IMR-90 (cell line): ENCODE measurements around the gene CDH23. TPM values are rescaled to one million over a fixed set of nuclear protein-coding genes. Genes with fewer than 3 reads are reported as not detected.

Experiments
- ATAC-seq: fragments of 200-7000 bp; cut with Tn5 transposase; 2 replicates; pipeline ENCODE4 v1.9.1; 2020; ENCODE audit warnings: low read depth, mild to moderate bottlenecking, moderate library complexity
- BruUV-seq: library from RNA; stranded (reverse); fragments of 400-500 nt; replicated peaks from 2 replicates; lab custom pipeline; 2021; lab: Mats Ljungman, UMichigan
- CTCF ChIA-PET: fragments of 300-600 bp; formaldehyde crosslinking; extraction: SDS; loops from one replicate; lab custom pipeline; 2021; ENCODE audit warnings: antibody characterized with exemption; lab: Yijun Ruan, JAX
- POLR2A ChIA-PET: fragments of 300-600 bp; sonication (Branson Sonifier 250); formaldehyde crosslinking; loops from one replicate; lab custom pipeline; 2022; ENCODE audit warnings: antibody characterized with exemption; ENCODE audit not compliant: unreplicated experiment; lab: Charles Lee
- DNase-seq: peaks from one replicate; pipeline ENCODE4 v3.0.0; 2013
- H2AFZ ChIP-seq: replicated peaks from 2 replicates; pipeline ENCODE3; 2013; ENCODE audit warnings: low read length, mild to moderate bottlenecking; ENCODE audit not compliant: poor library complexity
- H2AK5ac ChIP-seq: 2 replicates; pipeline ENCODE4 v1.6.1; 2013; ENCODE audit warnings: low read depth, low read length, inconsistent platforms
- H2AK9ac ChIP-seq: replicated peaks from 2 replicates; pipeline ENCODE3; 2013; ENCODE audit warnings: mild to moderate bottlenecking, low read depth, low read length, moderate library complexity; ENCODE audit not compliant: poor library complexity
- H2BK120ac ChIP-seq: 2 replicates; pipeline ENCODE4 v1.6.1; 2013; ENCODE audit warnings: low read depth, low read length, inconsistent platforms
- H2BK15ac ChIP-seq: 3 replicates; pipeline ENCODE4 v1.6.1; 2013; ENCODE audit warnings: low read depth, low read length, inconsistent platforms
- H2BK20ac ChIP-seq: 2 replicates; pipeline ENCODE4 v1.6.1; 2013; ENCODE audit warnings: low read depth, mild to moderate bottlenecking, inconsistent platforms, low read length, moderate library complexity
- H2BK5ac ChIP-seq: 2 replicates; pipeline ENCODE4 v1.6.1; 2013; ENCODE audit warnings: mild to moderate bottlenecking, low read depth, low read length, inconsistent platforms; ENCODE audit not compliant: poor library complexity, severe bottlenecking
- H3K14ac ChIP-seq: replicated peaks from 2 replicates; pipeline ENCODE4 v1.6.1; 2013; ENCODE audit warnings: low read depth, low read length, inconsistent platforms
- H3K18ac ChIP-seq: 2 replicates; pipeline ENCODE4 v1.6.1; 2013; ENCODE audit warnings: low read depth, low read length, control low read depth
- H3K23ac ChIP-seq: 2 replicates; pipeline ENCODE4 v1.6.1; 2013; ENCODE audit warnings: low read depth, low read length, inconsistent platforms
- H3K27ac ChIP-seq: 2 replicates; pipeline ENCODE4 v1.5.1; 2013; ENCODE audit warnings: mild to moderate bottlenecking, control low read depth, low read length; ENCODE audit not compliant: insufficient read depth
- H3K27me3 ChIP-seq: 2 replicates; pipeline ENCODE4 v1.6.1; 2013; ENCODE audit warnings: low read length; ENCODE audit not compliant: control insufficient read depth, insufficient read depth
- H3K36me3 ChIP-seq: 2 replicates; pipeline ENCODE4 v1.6.1; 2013; ENCODE audit warnings: low read length, mixed read lengths; ENCODE audit not compliant: control insufficient read depth, insufficient read depth
- H3K4ac ChIP-seq: 2 replicates; pipeline ENCODE4 v1.6.1; 2013; ENCODE audit warnings: low read depth, low read length, inconsistent platforms
- H3K4me1 ChIP-seq: 2 replicates; pipeline ENCODE4 v1.6.1; 2013; ENCODE audit warnings: low read length, mixed read lengths; ENCODE audit not compliant: control insufficient read depth, insufficient read depth
- H3K4me2 ChIP-seq: 2 replicates; pipeline ENCODE4 v1.6.1; 2013; ENCODE audit warnings: low read depth, mild to moderate bottlenecking, control low read depth, low read length, moderate library complexity
- H3K4me3 ChIP-seq: 2 replicates; pipeline ENCODE4 v1.5.1; 2013; ENCODE audit warnings: low read depth, mild to moderate bottlenecking, control low read depth, low read length, moderate library complexity; ENCODE audit not compliant: insufficient read depth
- H3K56ac ChIP-seq: 2 replicates; pipeline ENCODE4 v1.6.1; 2013; ENCODE audit warnings: low read length, inconsistent platforms; ENCODE audit not compliant: insufficient read depth; ENCODE audit errors: extremely low read depth
- H3K79me1 ChIP-seq, 2 experiments: 2 replicates each; pipeline ENCODE4 v1.6.1; 2013; ENCODE audit warnings: low read length in 2 of 2, inconsistent platforms in 1 of 2, low read depth in 1 of 2
- H3K9ac ChIP-seq: 2 replicates; pipeline ENCODE4 v1.6.1; 2013; ENCODE audit warnings: low read depth, low read length, control low read depth
- H3K9me1 ChIP-seq: 2 replicates; pipeline ENCODE4 v1.6.1; 2013; ENCODE audit warnings: low read length, inconsistent platforms; ENCODE audit not compliant: insufficient read depth
- H3K9me3 ChIP-seq: 2 replicates; pipeline ENCODE4 v1.6.1; 2013; ENCODE audit warnings: low read length; ENCODE audit not compliant: control insufficient read depth, insufficient read depth
- H4K20me1 ChIP-seq: 2 replicates; pipeline ENCODE4 v1.6.1; 2013; ENCODE audit warnings: low read length, inconsistent platforms; ENCODE audit not compliant: insufficient read depth
- H4K5ac ChIP-seq: 2 replicates; pipeline ENCODE4 v1.6.1; 2013; ENCODE audit warnings: mild to moderate bottlenecking, low read depth, low read length, control low read depth
- H4K8ac ChIP-seq, 2 experiments: 2 replicates each; pipeline ENCODE4 v1.6.1; 2013; ENCODE audit warnings: low read depth in 2 of 2, low read length in 2 of 2, control low read depth in 1 of 2, inconsistent platforms in 1 of 2
- H4K91ac ChIP-seq: 2 replicates; pipeline ENCODE4 v1.6.1; 2013; ENCODE audit warnings: low read depth, low read length, inconsistent platforms; ENCODE audit not compliant: insufficient read depth
- CEBPB ChIP-seq: IDR thresholded peaks from 2 replicates; pipeline ENCODE4 v1.6.1; 2012; ENCODE audit warnings: low read depth, low read length, improper control_type of control experiment
- CHD1 ChIP-seq: IDR thresholded peaks from 2 replicates; pipeline ENCODE4 v1.6.1; 2012; ENCODE audit warnings: low read depth, low read length, improper control_type of control experiment
- CTCF ChIP-seq: conservative IDR thresholded peaks from 2 replicates; pipeline ENCODE4 v1.5.1; 2012; ENCODE audit warnings: mild to moderate bottlenecking, low read depth, low read length, improper control_type of control experiment
- FOS ChIP-seq: fragments of 150-350 bp; IDR thresholded peaks from 2 replicates; pipeline ENCODE4 v1.6.1; 2016; ENCODE audit warnings: low read depth, low read length
- MAFK ChIP-seq: IDR thresholded peaks from 2 replicates; pipeline ENCODE4 v1.6.1; 2012; ENCODE audit warnings: low read depth, low read length, improper control_type of control experiment
- MAZ ChIP-seq: IDR thresholded peaks from 2 replicates; pipeline ENCODE4 v1.6.1; 2012; ENCODE audit warnings: low read depth, mild to moderate bottlenecking, low read length, improper control_type of control experiment, moderate library complexity, borderline replicate concordance
- MXI1 ChIP-seq: IDR thresholded peaks from 2 replicates; pipeline ENCODE4 v1.6.1; 2012; ENCODE audit warnings: low read depth, mild to moderate bottlenecking, low read length, moderate library complexity, borderline replicate concordance
- NFE2L2 ChIP-seq: fragments of 150-350 bp; IDR thresholded peaks from 2 replicates; pipeline ENCODE4 v1.6.1; 2016; ENCODE audit warnings: low read depth, mild to moderate bottlenecking, low read length
- POLR2A ChIP-seq: IDR thresholded peaks from 2 replicates; pipeline ENCODE4 v1.6.1; 2012; ENCODE audit warnings: mild to moderate bottlenecking, low read depth, low read length
- RAD21 ChIP-seq: IDR thresholded peaks from 2 replicates; pipeline ENCODE4 v1.6.1; 2012; ENCODE audit warnings: low read length, improper control_type of control experiment
- RCOR1 ChIP-seq: IDR thresholded peaks from 2 replicates; pipeline ENCODE4 v1.6.1; 2012; ENCODE audit warnings: mild to moderate bottlenecking, low read length, improper control_type of control experiment; ENCODE audit not compliant: insufficient replicate concordance
- RFX5 ChIP-seq: IDR thresholded peaks from 2 replicates; pipeline ENCODE4 v1.8.0; 2012; ENCODE audit warnings: low read depth, mild to moderate bottlenecking, low read length, moderate library complexity
- SMC3 ChIP-seq: fragments of 150-350 bp; IDR thresholded peaks from 2 replicates; pipeline ENCODE4 v1.6.1; 2016; ENCODE audit warnings: low read depth, mild to moderate bottlenecking, antibody characterized with exemption, low read length, moderate library complexity
- USF2 ChIP-seq: fragments of 150-350 bp; IDR thresholded peaks from 2 replicates; pipeline ENCODE4 v1.6.1; 2017; ENCODE audit warnings: mild to moderate bottlenecking, antibody characterized with exemption, low read length, low read depth
- WGBS, 2 experiments: methylation state at CpG; one replicate each; pipeline versions ENCODE4 v1.1.5 to v1.1.7; 2013; ENCODE audit warnings: missing lambda C conversion rate in 2 of 2; ENCODE audit not compliant: insufficient read length in 1 of 2; ENCODE audit errors: extremely low coverage in 2 of 2; 5-methylcytosine and 5-hydroxymethylcytosine counted together
- dilution Hi-C: fragments of 300-500 bp; cut with HindIII; formaldehyde crosslinking; loops from one replicate; pipeline ENCODE4 v1.14.3; 2018; ENCODE audit warnings: low sequenced_read_pairs; ENCODE audit not compliant: unreplicated experiment
- in situ Hi-C: fragments of 300-500 bp; cut with MboI; formaldehyde crosslinking; loops from 3 replicates; pipeline ENCODE4 v1.14.3; 2019; ENCODE audit warnings: low sequenced_read_pairs, inconsistent platforms, mixed read lengths
- intact Hi-C: fragments of 100-400 bp; cut with micrococcal nuclease; formaldehyde crosslinking; loops from 2 replicates; pipeline ENCODE4 v1.10.0; 2022
- polyA plus RNA-seq, 3 experiments: library from polyadenylated mRNA; depleted of rRNA; stranded (reverse); fragments of >200 nt; gene quantifications; 2 replicates each; pipeline ENCODE4 v1.2.3, GENCODE V29; 2012; ENCODE audit warnings: low replicate concordance in 1 of 3
- total RNA-seq: library from RNA; depleted of rRNA; stranded (reverse); fragments of >200 nt; gene quantifications from 2 replicates; pipeline ENCODE4 v1.2.3, GENCODE V29; 2012

The CDH23 gene
- total and polyA plus RNA-seq, 2 of the 4 experiments (the other 2 are of a cell fraction): under 0.01 to 0.03 TPM

GRCh38 chr10:71714031-71714410, 317.3 kb downstream of the CDH23 start:
- no TSS peak for BruUV-seq
- CTCF ChIA-PET: no interaction called here
- POLR2A ChIA-PET: no interaction called here
- Histone ChIP-seq H2BK5ac (peak overlapping the region; percentile 46), H4K91ac (peak overlapping the region; percentile 93), H2BK15ac (peak overlapping the region; percentile 84; the same call in 1 of the 3 replicates), H2BK120ac (peak overlapping the region; percentile 27; the same call in 1 of the 2 replicates), H3K9me1 (no peaks in the 10 kb centered on the region), H3K14ac (peak overlapping the region; percentile 78), H4K5ac (peak overlapping the region; percentile 86), H3K23ac (peak overlapping the region; percentile 71; the same call in 1 of the 2 replicates), H2AK9ac (peak overlapping the region; percentile 1), H3K9me3 (no peaks in the 10 kb centered on the region), H3K36me3 (no peaks in the 10 kb centered on the region), H2AK5ac (peak overlapping the region; percentile 9; the same call in 1 of the 2 replicates), H3K4me1 (peaks cover 26% of the 10 kb centered on the region), H3K27ac (peak overlapping the region; percentile 75; the same call in 1 of the 2 replicates), H4K8ac (peak overlapping the region; percentile 89 to 98), H3K4me2 (no peak overlapping the region), H4K20me1 (no peaks in the 10 kb centered on the region), H3K27me3 (no peaks in the 10 kb centered on the region), H3K79me1 (no peaks in the 10 kb centered on the region), H2BK20ac (no peak overlapping the region), H3K9ac (peak overlapping the region; percentile 49), H3K56ac (no peak overlapping the region), H3K4ac (peak overlapping the region; percentile 82), H3K18ac (peak overlapping the region; percentile 70), H3K4me3 (no peak overlapping the region), H2AFZ (peak overlapping the region; percentile 88)
- intact Hi-C loops (loop anchor here (5.0 kb wide), 2 partner anchors 53 to 98 kb away; no protein-coding TSS in a partner anchor), dilution Hi-C loops (no loop called here), in situ Hi-C loops (no loop called here)
- TF ChIP-seq CEBPB: no peak
- TF ChIP-seq POLR2A: no peak
- no peak for TF ChIP-seq MAZ
- TF ChIP-seq RCOR1: no peak
- no peak for TF ChIP-seq MXI1
- TF ChIP-seq SMC3: no peak
- no peak for TF ChIP-seq RFX5
- TF ChIP-seq USF2: no peak
- no peak for TF ChIP-seq NFE2L2
- TF ChIP-seq RAD21: no peak
- TF ChIP-seq FOS: no peak
- TF ChIP-seq CHD1: no peak
- no peak for TF ChIP-seq CTCF
- no peak for TF ChIP-seq MAFK
- no CpG with 5 or more reads among the region's 4 CpGs for WGBS, 2 experiments
- no peak for DNase-seq
- ATAC-seq: no peak
